Measurements from ENCODE around the gene OPTC.

DNA sequence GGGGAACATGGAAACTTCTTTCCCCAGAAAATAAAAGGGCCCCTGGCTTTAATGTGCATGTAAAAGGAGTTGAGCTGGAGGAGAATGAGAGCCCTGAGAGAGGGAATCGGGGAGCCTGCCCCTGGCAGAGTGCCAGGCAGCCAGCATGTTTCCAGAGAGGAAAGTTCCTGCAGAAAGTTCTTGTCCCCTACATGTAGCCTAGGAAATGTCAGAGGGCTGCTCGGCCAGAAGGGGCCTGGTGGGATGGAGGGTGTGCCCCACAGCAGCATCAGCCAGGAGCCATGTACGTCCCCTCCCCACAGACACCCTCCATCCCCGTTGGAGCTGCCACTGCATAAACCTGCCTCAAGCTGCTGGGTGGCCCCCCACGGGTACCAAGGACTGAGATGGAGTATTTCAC, 23.7 kb upstream of the OPTC start:
- TF ChIP-seq, protein P1, sequence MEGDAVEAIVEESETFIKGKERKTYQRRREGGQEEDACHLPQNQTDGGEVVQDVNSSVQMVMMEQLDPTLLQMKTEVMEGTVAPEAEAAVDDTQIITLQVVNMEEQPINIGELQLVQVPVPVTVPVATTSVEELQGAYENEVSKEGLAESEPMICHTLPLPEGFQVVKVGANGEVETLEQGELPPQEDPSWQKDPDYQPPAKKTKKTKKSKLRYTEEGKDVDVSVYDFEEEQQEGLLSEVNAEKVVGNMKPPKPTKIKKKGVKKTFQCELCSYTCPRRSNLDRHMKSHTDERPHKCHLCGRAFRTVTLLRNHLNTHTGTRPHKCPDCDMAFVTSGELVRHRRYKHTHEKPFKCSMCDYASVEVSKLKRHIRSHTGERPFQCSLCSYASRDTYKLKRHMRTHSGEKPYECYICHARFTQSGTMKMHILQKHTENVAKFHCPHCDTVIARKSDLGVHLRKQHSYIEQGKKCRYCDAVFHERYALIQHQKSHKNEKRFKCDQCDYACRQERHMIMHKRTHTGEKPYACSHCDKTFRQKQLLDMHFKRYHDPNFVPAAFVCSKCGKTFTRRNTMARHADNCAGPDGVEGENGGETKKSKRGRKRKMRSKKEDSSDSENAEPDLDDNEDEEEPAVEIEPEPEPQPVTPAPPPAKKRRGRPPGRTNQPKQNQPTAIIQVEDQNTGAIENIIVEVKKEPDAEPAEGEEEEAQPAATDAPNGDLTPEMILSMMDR (IDR thresholded peaks at IDR 0.05; ENCODE audit: low read depth, low read length), result no peak
- no peak for TF ChIP-seq MAX (IDR thresholded peaks at IDR 0.05; ENCODE audit: low read depth, low read length)

Data from NB4 (cell line).